ENCODE measurements around the gene PTPRN2.

DNA sequence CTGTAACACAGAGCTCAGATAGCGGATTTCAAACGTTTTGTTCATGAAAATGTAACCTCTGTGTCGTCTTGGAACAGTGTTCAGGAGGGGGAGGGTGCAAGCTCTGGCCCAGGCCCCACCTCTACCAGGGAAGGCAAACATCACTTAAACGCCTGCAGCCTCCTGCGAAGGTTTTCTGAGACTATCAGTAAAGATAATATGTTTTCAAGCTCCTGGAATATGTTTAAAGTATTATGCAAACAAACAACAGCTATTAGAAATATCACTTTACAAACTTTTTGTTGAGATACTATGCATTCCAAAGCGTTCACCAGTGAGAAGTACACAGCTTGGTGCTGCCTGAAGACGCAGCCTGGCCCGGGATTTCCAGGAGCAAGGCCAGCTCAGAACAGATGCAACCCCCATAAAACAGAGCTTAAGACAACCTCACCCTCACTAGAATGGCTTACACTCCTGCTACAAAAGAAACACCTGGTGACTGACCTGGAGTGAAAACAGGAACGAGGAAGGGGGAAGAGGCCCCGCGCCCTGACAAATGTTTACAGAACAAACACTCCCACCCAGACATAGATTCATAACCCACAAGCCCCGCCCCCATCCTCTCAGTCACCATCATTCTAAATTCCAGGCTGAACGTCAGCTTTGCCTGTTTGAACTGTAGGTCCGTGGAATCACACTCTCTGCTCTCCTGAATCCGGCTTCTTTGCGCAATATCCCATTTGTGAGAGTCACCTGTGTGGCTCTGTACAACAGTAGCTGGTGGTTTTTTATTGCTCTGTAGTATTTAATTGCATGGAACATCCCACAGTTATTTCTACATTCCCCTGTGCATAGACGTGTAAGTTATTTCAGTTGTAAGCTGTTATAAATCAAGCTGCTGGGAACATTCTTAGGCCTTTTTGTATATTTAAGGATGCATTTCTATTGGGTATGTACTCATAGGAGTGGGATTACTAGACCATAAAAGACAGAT is 155.0 kb downstream of the PTPRN2 start:
- no peak for TF ChIP-seq POLR2A (IDR thresholded peaks at IDR 0.05)
- TF ChIP-seq CTCF (IDR thresholded peaks at IDR 0.05) = no peak
